ENCODE measurements around the gene TECPR2.

TECPR2 gene

DNA sequence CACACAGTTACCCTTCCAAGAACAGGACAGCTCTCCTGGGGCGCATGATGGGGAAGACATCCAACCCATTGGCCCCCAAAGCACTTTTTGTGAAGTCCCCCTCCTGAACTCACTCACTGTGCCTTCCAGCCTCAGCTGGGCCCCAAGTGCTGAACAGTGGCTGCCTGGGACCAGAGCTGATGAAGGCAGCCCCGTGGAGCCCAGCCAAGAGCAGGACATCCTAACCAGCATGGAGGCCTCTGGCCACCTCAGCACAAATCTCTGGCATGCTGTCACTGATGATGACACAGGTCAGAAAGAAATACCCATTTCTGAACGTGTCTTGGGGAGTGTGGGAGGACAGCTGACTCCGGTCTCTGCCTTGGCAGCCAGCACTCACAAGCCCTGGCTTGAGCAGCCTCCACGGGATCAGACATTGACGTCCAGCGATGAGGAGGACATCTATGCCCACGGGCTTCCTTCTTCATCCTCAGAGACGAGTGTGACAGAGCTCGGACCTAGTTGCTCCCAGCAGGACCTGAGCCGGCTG lies 72.0 kb downstream of the TECPR2 start:
- DNase-seq: no peak

GRCh38 chr14:102437997-102438915 lies 75.5 kb downstream of the TECPR2 start:
- peak; percentile 92 for DNase-seq

- DNase-seq: no peak
Measured at GRCh38 chr14:102439556-102439955, 76.8 kb downstream of the TECPR2 start.

GRCh38 chr14:102440392-102440791 lies 77.7 kb downstream of the TECPR2 start:
- no peak for DNase-seq

DNA sequence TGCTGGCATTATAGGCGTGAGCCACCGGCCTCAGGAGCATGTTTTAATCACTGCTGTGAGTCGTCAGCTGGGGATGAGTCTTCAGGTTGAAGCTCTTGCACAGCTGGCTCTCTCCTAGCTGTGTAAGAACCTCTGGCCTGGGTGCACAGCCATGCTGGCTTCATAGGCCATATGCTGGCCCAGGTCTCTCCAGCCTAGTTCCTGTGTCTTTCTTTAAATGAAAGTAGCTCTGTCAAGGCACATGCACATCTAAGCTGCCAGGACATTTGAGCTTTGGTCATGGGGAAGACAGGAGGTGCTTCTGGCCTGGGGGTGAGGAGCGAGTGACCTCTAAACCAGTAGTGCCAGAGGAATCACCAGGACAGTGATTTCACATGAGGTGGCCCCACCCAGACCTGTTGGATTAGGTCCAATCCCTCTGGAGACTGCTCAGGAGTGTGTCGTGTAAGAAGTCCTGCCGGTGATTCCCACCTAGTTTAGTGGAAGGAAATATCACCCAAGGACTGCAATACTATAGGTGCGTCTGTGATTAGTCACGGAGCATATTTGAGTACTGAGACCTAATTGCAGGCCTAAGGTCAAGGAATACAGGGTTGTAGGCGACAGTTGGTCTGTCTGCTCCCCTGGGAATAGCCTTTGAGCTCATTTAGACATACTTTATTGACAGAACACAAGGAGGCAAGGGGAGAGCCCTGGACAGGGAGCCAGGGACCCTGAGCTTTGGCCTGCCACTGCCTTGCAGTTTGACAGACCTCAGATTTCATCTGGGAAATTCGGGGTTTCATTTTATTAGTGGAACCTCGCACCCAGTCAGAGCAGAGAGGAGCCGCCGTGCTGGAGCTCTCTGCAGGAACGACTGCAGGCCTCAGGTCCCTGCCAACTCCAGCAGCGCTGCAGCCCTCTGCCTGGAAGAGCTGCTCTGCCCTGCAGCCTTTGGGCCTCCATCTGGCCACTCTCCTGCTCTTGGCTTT lies 79.8 kb downstream of the TECPR2 start:
- peak; percentile 40 for DNase-seq

- no peak for DNase-seq
Measured at GRCh38 chr14:102445066-102445465, 82.3 kb downstream of the TECPR2 start.

DNA sequence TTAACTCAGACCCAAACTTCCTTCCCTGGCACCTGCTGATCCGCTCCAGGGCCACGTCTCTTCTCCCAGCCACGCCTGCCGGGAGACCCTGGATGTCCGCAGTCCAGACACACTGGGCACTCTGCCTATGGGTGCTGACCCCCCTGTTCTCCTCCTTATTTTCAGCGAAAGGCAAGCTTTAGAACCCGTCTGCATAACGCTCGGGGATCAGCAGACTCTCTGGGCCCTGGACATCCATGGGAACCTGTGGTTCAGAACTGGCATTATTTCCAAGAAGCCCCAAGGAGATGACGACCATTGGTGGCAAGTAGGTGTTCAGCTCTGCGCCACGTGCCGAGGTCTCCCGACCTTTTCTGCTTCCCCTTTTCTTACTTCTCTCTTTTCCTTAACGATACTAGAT lies 82.9 kb downstream of the TECPR2 start:
- DNase-seq: no peak

- no peak for DNase-seq
Measured at GRCh38 chr14:102450206-102451063, 87.7 kb downstream of the TECPR2 start.

- no peak for DNase-seq
Measured at GRCh38 chr14:102451064-102451352, 88.3 kb downstream of the TECPR2 start.

DNA sequence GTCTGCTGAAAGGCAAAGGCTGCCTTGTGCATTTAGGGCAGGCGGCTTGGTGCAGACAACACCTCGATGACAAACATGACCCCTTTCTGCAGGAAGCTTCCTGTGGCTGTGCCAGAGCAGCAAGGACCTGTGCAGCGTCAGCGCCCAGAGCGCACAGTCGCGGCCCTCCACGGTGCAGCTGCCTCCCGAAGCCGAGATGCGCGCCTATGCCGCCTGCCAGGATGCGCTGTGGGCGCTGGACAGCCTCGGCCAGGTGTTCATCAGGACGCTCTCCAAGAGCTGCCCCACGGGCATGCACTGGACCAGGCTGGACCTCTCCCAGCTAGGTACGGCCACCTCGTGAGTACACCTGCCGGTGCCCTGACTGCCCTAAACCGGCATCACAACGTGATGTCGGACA lies 89.6 kb downstream of the TECPR2 start:
- no peak for DNase-seq

DNA sequence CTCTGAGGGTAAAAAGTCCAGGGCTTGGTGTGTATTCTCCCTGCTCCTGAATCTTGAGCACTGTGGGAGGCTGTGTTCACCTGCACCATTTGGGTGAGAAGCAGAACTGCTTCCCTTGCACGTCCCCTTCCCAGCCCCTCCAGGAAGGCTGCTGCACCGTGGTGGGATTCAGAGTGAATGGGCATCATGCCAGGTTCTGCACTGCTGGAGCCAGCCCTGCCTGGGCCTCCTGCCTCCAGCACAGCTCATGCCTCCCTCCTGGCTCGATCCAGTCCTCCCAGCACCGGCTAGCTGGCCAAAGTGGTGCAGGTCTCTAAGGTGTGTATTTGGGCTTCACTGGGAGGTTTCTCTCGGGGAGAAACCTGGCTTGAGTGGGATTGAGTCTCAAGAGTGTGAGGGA lies 92.0 kb downstream of the TECPR2 start:
- DNase-seq: no peak

DNA sequence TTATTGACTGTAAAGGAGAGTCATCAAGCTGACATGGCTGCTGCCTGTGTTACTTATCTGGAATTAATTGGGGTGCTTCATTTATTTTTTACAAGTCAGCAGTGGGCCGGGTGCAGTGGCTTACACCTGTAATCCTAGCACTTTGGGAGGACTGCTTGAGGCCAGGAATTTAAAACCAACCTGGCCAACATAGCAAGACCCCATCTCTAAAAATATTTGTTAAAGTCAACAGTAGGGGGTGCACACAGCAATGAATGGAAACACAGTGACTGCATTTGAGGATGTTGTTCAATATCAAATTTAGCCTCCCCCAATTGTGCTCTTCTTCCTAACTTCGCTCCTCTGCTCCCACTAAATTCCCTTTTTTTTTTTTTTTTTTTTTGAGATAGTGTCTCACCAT lies 94.8 kb downstream of the TECPR2 start:
- no peak for DNase-seq

DNA sequence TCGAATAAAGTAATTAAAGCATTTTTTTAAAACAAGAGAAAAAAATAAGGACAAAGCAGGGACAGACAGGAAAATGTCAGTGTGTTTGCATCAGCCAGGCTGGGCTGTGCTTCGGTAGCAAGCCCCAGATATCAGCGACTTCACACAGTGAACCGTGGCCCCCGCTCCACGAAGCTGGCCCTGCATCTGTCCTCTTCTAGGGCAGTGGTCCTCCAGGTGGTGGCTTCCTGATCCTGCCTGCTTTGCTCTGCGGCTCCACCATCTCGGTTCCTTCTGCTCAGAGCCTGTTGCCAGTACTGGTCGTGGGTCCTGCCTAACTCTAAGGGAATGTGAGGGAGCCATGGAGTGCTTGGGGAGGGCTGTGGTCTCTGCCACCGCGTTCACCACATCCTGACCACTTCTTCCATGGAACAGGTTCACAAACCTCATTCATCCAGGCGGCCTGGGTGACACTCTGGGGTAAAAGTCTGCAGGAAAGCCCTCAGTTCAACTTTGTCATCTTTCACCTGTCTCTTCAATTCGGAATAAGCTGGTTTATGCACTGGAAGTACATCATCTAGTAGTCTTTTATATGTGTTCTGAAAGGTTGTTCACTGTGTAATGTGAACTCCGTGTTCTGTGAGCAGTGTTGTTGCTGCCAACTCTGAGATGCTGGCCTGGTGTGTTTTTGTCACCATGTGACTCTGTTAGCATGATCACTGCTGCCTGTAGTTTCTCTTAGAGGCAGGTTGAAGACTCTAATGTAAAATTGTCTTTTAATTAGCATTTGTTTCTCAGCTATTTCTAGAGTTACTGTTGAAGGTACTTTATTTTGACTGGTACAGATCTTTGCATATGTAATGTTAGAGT lies 99.0 kb downstream of the TECPR2 start:
- DNase-seq: no peak

GRCh38 chr14:102462391-102462790 lies 99.7 kb downstream of the TECPR2 start:
- no peak for DNase-seq

DNA sequence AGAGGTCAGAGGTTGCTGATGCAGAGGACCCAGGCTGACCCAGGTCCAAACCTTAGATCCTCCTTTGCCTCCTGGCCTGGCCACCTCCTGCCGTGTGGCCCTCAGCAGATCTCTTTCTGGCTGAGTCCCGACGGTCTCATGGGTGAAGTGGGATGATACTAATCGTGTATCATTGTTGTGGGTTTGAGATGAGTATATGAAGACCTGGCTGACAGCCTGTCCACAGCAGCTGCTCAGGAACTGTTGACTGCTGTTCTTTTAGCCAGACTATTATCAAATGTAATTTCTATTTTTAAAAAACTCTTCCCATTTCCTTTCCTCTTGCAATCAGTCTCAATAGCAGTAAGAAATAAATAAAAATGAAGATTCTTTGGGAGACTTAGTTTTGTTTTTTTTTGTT lies 101.3 kb downstream of the TECPR2 start:
- no peak for DNase-seq

DNA sequence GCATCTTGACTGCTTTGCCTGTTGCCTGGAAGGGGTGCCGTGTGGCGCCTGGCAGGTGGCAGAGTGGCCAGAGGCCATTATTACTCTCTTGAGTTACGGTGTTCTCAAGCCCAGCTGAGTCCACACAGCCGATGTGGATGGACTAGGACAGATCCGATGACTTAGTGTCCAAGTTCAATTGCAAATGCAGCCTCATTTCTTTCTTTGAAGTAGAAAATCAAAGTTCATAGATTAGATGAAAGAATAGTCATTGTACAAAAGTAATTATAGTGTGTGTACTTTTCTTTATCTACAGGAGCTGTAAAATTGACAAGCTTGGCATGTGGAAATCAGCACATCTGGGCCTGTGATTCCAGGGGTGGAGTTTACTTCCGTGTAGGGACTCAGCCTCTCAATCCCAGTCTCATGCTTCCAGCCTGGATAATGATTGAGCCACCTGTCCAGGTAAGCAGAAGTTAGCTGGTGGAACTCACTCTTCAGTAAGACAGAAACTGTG lies 102.2 kb downstream of the TECPR2 start:
- DNase-seq: peak; percentile 20

DNA sequence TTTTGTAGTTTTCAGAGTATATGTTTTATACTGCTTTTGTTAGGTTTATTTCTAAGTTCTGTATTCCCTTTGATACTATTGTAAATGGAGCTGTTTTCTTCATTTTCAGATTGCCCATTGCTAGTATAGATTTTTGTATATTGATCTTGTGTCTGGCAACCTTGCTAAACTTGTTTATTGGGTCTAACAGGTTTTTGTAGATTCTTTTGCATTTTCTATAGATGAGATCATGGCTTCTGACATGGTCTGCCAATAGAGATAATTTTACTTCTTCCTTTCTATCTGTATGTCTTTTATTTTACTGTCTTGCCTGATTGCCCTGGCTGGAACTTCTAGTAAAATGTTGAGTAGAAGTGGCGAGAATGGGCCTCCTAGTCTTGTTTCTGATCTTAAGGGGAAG lies 106.5 kb downstream of the TECPR2 start:
- no peak for DNase-seq

DNA sequence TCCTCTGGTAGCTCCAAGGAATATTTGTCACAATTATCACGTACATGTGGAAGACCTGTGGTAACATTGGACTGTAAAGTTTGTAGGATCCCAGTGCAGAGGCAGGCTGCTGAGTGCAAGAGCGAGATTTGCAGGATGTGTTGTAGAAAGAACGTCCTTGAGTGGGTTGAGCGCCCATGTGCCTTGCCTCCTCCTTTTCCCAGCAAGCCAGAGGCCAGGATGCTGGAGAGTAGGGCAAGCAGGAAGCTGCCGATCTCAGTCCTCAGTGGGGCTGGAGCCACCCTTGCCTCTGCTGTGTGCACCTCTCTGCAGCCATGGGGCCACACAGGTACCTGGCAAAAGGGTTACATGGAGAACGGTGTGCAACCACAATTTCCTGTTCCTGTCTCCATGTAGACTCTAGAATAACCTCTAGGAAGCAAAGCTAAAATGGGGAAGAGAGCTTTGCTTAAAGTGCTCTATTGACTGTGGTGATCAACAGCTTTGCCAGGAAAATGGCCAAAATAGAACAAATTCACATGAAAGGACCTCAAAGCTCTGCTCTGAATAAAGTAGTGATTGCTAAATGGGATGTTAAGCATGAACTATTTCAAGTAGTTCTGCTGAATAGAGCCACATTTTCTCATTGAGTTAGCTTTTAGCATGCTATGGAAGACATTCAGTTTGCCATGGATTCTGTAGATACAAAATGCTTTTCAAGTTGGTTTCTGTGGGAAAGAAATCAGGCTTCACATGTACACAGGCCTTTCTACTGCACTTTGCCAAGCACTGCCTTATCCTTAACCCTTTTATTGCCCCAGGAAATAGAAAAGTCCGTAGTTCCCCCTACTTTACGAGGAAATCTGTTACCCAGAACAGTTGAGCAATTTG lies 109.4 kb downstream of the TECPR2 start:
- DNase-seq: no peak

DNA sequence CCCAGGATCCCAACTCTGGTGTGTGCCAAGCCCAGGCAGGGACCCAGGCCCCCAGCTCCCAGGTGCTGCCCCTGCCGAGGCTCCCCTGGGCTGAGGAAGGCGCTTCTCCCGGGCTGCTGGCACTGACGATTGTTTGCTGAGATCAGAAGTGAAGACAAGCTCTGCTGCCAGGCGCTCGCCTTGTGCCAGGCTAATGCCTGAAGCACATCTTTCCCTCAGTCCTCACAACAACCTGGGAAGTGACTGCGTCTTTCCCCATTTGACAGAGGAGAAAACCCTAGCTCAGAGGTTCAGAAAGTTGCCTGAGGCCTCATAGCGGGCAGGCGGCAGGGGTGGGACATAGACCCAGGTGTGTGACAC lies 110.0 kb downstream of the TECPR2 start:
- no peak for DNase-seq

DNA sequence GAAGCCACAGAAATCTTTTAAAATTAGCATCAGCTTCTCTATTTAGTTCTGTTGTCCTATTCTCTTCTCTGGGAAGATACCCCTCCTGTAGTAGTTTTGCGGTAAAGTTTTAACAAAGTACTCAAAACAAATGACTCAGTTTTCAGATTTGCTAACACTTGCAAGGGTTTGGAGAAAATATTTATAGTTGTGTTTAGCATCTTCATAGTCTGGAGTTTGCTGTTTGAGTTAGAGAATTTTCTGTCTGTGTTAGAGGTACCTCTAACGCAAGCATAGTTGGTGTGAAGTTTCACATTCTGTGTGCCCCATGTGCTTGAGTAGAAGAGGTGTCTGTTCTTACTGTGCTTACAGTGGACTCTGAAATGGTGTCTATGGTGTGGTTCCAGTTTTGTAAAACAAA lies 110.8 kb downstream of the TECPR2 start:
- DNase-seq: no peak

DNA sequence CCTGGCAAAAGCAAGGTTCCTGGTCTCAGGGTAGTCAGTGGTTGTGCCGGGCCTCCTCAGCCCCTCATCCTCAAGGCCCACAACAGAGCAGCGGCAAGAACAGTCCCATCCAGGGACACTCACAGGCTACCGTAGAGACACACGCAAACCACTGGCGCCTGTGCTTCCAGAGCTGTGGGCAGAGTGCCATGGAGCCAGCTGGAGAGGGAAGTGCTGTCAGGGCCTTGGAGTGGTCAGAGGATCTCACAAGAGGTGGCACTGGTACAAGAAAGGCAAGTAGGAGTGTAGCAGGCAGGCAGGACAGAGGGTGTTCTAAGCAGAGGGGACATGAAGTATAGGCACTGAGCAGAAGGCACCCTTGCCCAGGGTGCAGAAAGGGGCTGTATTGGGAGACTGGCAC lies 112.2 kb downstream of the TECPR2 start:
- no peak for DNase-seq
